PFSK-1 (cell line): ENCODE results near the gene LNX1.

Source experiments
- FOXP2 ChIP-seq: optimal IDR thresholded peaks from 2 replicates; pipeline ENCODE3; 2011; ENCODE audit warnings: borderline replicate concordance, control low read depth, inconsistent platforms; ENCODE audit not compliant: insufficient read depth; ENCODE audit errors: extremely low read length, extremely low read depth
- POLR2AphosphoS5 ChIP-seq: IDR thresholded peaks from 2 replicates; pipeline ENCODE4 v1.6.1; 2012; ENCODE audit warnings: low read depth, mild to moderate bottlenecking, control low read depth, low read length, moderate library complexity
- REST ChIP-seq, 2 experiments: IDR thresholded peaks; 2 replicates each; pipeline versions ENCODE4 v1.6.1 to v1.8.0; 2011 to 2012; ENCODE audit warnings: low read depth in 2 of 2, low read length in 2 of 2, control low read depth in 1 of 2, inconsistent platforms in 1 of 2, mild to moderate bottlenecking in 1 of 2, moderate library complexity in 1 of 2; ENCODE audit not compliant: insufficient read depth in 1 of 2
- SIN3A ChIP-seq: IDR thresholded peaks from 2 replicates; pipeline ENCODE4 v1.6.1; 2012; ENCODE audit warnings: mild to moderate bottlenecking, low read length, moderate library complexity, borderline replicate concordance; ENCODE audit not compliant: insufficient read depth
- TAF1 ChIP-seq: IDR thresholded peaks from 2 replicates; pipeline ENCODE4 v1.6.1; 2012; ENCODE audit warnings: low read length, control low read depth, borderline replicate concordance; ENCODE audit not compliant: insufficient read depth

Gene LNX1

GRCh38 chr4:53484911-53485657 lies 106.2 kb downstream of the LNX1 start:
- TF ChIP-seq TAF1 (no peak), POLR2AphosphoS5 (no peak), FOXP2 (no peak), SIN3A (no peak), REST (IDR thresholded peaks at IDR 0.05; ENCODE audit: insufficient read depth in 1 of 2, low read depth in 2 of 2, low read length in 2 of 2) (no peak)

- TF ChIP-seq SIN3A: no peak
These were observed 108.0 kb downstream of the LNX1 start for GRCh38 chr4:53483250-53483649.

- no peak for TF ChIP-seq FOXP2
- TF ChIP-seq REST (IDR thresholded peaks at IDR 0.05; ENCODE audit: insufficient read depth in 1 of 2, low read depth in 2 of 2, low read length in 2 of 2): no peak
- TF ChIP-seq TAF1: no peak
- no peak for TF ChIP-seq POLR2AphosphoS5
- TF ChIP-seq SIN3A: no peak
These were observed 109.7 kb downstream of the LNX1 start for GRCh38 chr4:53481586-53481985.

GRCh38 chr4:53480909-53481308 lies 110.4 kb downstream of the LNX1 start:
- no peak for TF ChIP-seq TAF1
- TF ChIP-seq POLR2AphosphoS5: no peak
- no peak for TF ChIP-seq REST (IDR thresholded peaks at IDR 0.05; ENCODE audit: insufficient read depth in 1 of 2, low read depth in 2 of 2, low read length in 2 of 2)
- no peak for TF ChIP-seq SIN3A
- TF ChIP-seq FOXP2: no peak

GRCh38 chr4:53479736-53480525 lies 111.4 kb downstream of the LNX1 start:
- TF ChIP-seq POLR2AphosphoS5 (no peak), SIN3A (no peak), TAF1 (no peak), REST (IDR thresholded peaks at IDR 0.05; ENCODE audit: insufficient read depth in 1 of 2, low read depth in 2 of 2, low read length in 2 of 2) (no peak), FOXP2 (no peak)
